Right atrium auricular region (tissue), 2 donors: ENCODE results near the gene NLGN4X. TPM values are rescaled to one million over a fixed set of nuclear protein-coding genes. Genes with fewer than 3 reads are reported as not detected.

Experiments
- DNase-seq: peaks from one replicate; pipeline ENCODE4 v3.0.0-alpha.2; 2019; ENCODE audit warnings: low spot score
- H3K27ac ChIP-seq, 2 donors: fragments of 200-600 bp; sonication (generic); 1 replicate in 1 of 2; 2 replicates in 1 of 2; pipeline ENCODE4 v1.5.1; 2016 to 2019
- H3K27me3 ChIP-seq, 2 donors: fragments of 200-600 bp; sonication (generic); one replicate each; pipeline versions ENCODE4 v1.5.1 to v1.6.0; 2017 to 2019
- H3K36me3 ChIP-seq: fragments of 200-600 bp; sonication (generic); one replicate; pipeline ENCODE4 v1.5.1; 2016
- H3K4me1 ChIP-seq, 2 donors: fragments of 200-600 bp; sonication (generic); one replicate each; pipeline versions ENCODE4 v1.5.1 to v1.6.0; 2017 to 2019
- H3K4me3 ChIP-seq, 2 donors: fragments of 200-600 bp; sonication (generic); 1 replicate in 1 of 2; 2 replicates in 1 of 2; pipeline ENCODE4 v1.5.1; 2017 to 2019; ENCODE audit warnings: mild to moderate bottlenecking in 1 of 2, moderate library complexity in 1 of 2
- H3K9me3 ChIP-seq, 2 donors: fragments of 200-600 bp; sonication (generic); one replicate each; pipeline ENCODE4 v1.5.1; 2019
- total RNA-seq, 2 donors: library from RNA; depleted of rRNA; stranded (reverse); fragments of >200 nt; gene quantifications; one replicate each; pipeline ENCODE4 v1.1.0, GENCODE V29; 2016
- TF ChIP-seq, protein P1 (sequence below), 2 donors: fragments of 200-600 bp; sonication (generic); IDR thresholded peaks; one replicate each; pipeline ENCODE4 v1.5.1; 2019; ENCODE audit warnings: antibody characterized with exemption in 2 of 2

The NLGN4X gene
- total RNA-seq, 2 donors from 2014 or later, result 4.2 to 6.1 TPM

DNA sequence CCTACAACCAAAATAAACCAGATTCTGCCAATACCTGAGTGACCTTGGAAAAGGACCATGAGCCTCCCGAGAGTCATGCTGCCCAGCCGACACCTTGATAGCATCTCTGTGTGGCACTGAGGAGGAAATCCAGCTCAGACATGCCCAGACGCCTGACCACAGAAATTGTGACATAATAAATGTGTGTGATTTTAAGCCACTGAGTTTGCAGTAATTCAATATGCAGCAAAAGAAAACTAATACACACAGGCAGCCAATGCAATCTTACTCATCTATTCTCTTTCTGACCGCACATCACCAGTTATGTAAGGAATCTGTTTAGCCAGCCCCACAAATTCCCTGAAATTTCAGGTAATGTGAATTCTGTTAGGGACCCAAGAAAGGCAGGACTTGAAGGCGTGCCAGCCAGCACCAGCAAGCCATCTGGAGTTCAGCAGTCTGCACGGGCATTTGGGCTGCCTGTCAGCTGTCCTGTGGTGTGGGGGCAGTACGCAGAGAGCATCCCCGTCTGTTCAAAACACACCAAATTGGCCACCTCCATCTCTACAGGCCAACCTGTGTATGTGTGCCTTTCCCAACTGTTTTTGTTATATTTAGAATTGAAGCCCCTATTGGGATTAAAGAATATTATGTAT lies 176.4 kb downstream of the NLGN4X start:
- Histone ChIP-seq H3K4me3 (no peak overlapping the region), H3K36me3 (no peaks in the 10 kb centered on the region), H3K27ac (no peak overlapping the region), H3K27me3 (no peaks in the 10 kb centered on the region), H3K4me1 (no peaks in the 10 kb centered on the region), H3K9me3 (no peaks in the 10 kb centered on the region)
- no peak for DNase-seq
- TF ChIP-seq, protein P1, sequence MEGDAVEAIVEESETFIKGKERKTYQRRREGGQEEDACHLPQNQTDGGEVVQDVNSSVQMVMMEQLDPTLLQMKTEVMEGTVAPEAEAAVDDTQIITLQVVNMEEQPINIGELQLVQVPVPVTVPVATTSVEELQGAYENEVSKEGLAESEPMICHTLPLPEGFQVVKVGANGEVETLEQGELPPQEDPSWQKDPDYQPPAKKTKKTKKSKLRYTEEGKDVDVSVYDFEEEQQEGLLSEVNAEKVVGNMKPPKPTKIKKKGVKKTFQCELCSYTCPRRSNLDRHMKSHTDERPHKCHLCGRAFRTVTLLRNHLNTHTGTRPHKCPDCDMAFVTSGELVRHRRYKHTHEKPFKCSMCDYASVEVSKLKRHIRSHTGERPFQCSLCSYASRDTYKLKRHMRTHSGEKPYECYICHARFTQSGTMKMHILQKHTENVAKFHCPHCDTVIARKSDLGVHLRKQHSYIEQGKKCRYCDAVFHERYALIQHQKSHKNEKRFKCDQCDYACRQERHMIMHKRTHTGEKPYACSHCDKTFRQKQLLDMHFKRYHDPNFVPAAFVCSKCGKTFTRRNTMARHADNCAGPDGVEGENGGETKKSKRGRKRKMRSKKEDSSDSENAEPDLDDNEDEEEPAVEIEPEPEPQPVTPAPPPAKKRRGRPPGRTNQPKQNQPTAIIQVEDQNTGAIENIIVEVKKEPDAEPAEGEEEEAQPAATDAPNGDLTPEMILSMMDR (IDR thresholded peaks at IDR 0.05), result no peak

DNA sequence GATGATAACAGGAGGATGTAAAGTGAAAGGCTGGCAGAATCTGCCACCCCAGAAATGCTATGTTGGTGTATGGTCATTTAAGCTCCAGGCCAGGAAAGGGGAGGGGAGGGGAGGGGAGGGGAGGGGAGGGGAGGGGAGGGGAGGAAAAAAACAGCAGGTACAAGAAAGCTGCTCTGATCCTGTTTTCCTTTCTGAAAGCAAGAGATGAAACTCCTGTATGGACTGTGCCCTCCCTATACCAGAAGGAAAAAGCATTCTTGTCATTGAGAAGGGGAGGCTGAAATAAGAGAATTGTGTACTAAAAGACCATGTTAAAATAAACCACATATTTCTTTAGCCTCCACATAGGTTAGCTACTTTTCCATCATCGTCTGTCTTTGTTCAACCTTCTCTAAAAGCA lies 179.5 kb downstream of the NLGN4X start:
- H3K4me3 ChIP-seq, result no peak overlapping the region
- H3K4me1 ChIP-seq, result no peaks in the 10 kb centered on the region
- no peaks in the 10 kb centered on the region for H3K27me3 ChIP-seq
- no peaks in the 10 kb centered on the region for H3K9me3 ChIP-seq
- no peak for DNase-seq
- H3K36me3 ChIP-seq, result no peaks in the 10 kb centered on the region
- no peak overlapping the region for H3K27ac ChIP-seq
- TF ChIP-seq, protein P1 (IDR thresholded peaks at IDR 0.05), result no peak

DNA sequence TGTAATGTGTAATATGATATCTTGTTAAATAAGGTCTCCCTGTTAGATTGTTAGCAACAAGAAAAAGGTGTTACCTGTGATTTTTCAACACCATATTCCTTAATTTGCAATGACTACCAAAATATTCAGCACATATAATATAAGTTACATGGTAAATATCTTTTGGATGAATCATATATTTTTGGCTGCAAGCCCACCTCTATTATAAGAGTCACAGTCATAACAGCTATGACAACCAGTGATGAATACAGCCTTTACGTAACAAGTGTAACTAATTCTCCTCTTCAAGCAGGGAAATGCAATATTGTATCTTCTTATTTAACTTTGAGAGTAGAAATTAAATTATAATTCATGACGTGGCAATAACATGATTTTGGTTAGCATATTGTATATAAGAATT lies 187.0 kb downstream of the NLGN4X start:
- H3K9me3 ChIP-seq, result peaks cover 0 to 20% of the 10 kb centered on the region in 2 donors
- no peak for DNase-seq
- no peaks in the 10 kb centered on the region for H3K36me3 ChIP-seq
- no peak overlapping the region for H3K27ac ChIP-seq
- H3K27me3 ChIP-seq, result no peaks in the 10 kb centered on the region
- TF ChIP-seq, protein P1 (IDR thresholded peaks at IDR 0.05), result no peak
- no peak overlapping the region for H3K4me3 ChIP-seq
- no peaks in the 10 kb centered on the region for H3K4me1 ChIP-seq

DNA sequence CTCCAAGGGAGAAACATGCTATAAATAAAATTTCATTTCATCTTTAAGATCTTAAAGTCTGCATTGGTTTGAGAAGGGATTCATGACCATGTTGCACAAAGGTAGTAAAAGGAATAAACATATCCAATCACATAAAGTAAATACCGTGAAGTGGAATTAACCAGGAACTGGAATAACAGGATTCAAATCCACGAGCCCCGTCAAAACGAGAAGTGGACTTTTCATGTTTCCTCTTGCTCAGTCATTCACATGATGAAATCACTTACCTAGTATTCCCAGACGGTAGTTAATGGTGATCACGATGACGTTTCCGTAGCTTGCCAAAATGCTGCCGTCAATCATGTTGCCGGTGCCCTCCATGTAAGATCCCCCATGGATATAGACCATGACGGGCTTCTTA lies 199.7 kb downstream of the NLGN4X start:
- DNase-seq, result no peak
- Histone ChIP-seq H3K9me3 (no peaks in the 10 kb centered on the region), H3K27ac (no peak overlapping the region), H3K4me1 (no peaks in the 10 kb centered on the region), H3K27me3 (no peaks in the 10 kb centered on the region), H3K4me3 (no peak overlapping the region), H3K36me3 (no peaks in the 10 kb centered on the region)
- TF ChIP-seq, protein P1 (IDR thresholded peaks at IDR 0.05), result no peak

DNA sequence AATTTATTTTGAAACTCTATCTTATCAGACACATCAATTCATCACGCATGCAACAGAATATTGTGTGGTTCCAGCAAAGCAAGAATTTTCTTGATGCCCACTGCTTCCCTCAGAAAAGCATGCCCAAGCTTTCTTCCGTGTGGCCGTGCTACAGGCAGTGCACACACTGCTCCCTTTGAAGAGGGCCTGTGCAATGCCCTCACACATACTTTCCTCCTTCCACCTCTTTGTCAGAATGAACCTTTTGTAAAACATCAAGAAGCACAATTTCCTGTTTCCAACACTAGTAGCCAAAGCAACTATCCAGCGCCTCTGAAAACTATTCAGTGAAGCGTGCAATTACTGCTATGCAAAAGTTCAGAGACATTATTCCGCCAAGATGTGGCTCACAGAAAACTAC lies 201.7 kb downstream of the NLGN4X start:
- no peak for DNase-seq
- Histone ChIP-seq H3K27ac (no peak overlapping the region), H3K36me3 (no peaks in the 10 kb centered on the region), H3K4me1 (no peaks in the 10 kb centered on the region), H3K4me3 (no peak overlapping the region), H3K9me3 (no peaks in the 10 kb centered on the region), H3K27me3 (no peaks in the 10 kb centered on the region)
- TF ChIP-seq, protein P1 (IDR thresholded peaks at IDR 0.05), result no peak

DNA sequence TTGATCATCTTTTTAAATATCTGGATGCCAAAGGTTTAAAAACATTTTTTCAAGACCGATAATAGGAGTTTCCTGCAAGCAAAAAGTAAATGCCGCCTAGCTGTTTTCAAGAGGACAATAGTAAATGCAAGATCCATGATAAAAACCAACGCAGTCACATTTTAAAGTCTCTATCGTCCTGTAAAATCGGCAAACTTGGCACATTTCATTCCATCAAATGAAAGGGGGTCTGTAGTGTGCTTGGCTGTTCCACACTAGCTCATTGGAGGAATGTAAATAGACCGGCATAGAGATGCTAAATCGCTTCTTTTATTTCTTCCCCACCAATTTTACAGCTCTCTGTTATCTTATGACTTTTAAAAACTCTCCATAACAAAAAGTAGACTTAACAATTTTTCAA lies 202.2 kb downstream of the NLGN4X start:
- Histone ChIP-seq H3K36me3 (no peaks in the 10 kb centered on the region), H3K4me3 (no peak overlapping the region), H3K4me1 (no peaks in the 10 kb centered on the region), H3K27me3 (no peaks in the 10 kb centered on the region), H3K9me3 (no peaks in the 10 kb centered on the region), H3K27ac (no peak overlapping the region)
- TF ChIP-seq, protein P1 (IDR thresholded peaks at IDR 0.05), result no peak
- DNase-seq, result no peak
